K562 (cell line): ENCODE results near the gene TCHH. TPM values are rescaled to one million over a fixed set of nuclear protein-coding genes. Genes with fewer than 3 reads are reported as not detected.

Source experiments
- ARID3B ChIP-seq: fragments of 250-450 bp; sonication (Bioruptor Pico); IDR thresholded peaks from 2 replicates; pipeline ENCODE4 v1.4.0; 2020; ENCODE audit warnings: borderline replicate concordance
- BRD4 ChIP-seq: fragments of 200-600 bp; sonication (generic); IDR thresholded peaks from 2 replicates; pipeline ENCODE4 v1.6.1; 2017; ENCODE audit warnings: inconsistent platforms
- CCAR2 ChIP-seq: fragments of 200-400 bp; formaldehyde crosslinking; IDR thresholded peaks from 2 replicates; pipeline ENCODE4 v1.6.1; 2017; ENCODE audit warnings: mild to moderate bottlenecking, low read depth, low read length
- CXXC5 ChIP-seq: fragments of 250-450 bp; sonication (Bioruptor Pico); IDR thresholded peaks from 2 replicates; pipeline ENCODE4 v1.8.0; 2022; ENCODE audit warnings: inconsistent platforms, mild to moderate bottlenecking, moderate library complexity
- DEAF1 ChIP-seq: fragments of 450-650 bp; formaldehyde crosslinking; IDR thresholded peaks from 2 replicates; pipeline ENCODE4 v1.4.0; 2020; ENCODE audit warnings: mild to moderate bottlenecking, moderate library complexity
- ETV1 ChIP-seq: fragments of 450-650 bp; conservative IDR thresholded peaks from 2 replicates; pipeline ENCODE4 v1.6.1; 2016; ENCODE audit warnings: missing genetic modification characterization, control low read depth, low read depth, missing compliant biosample characterization
- KDM1A ChIP-seq, 2 experiments: fragments of 450-650 bp; IDR thresholded peaks; 2 replicates each; pipeline ENCODE4 v1.6.1; 2016; ENCODE audit warnings: mild to moderate bottlenecking in 2 of 2
- MGA ChIP-seq: fragments of 450-650 bp; IDR thresholded peaks from 2 replicates; pipeline ENCODE4 v1.6.1; 2016; ENCODE audit warnings: mild to moderate bottlenecking, moderate library complexity
- MITF ChIP-seq: IDR thresholded peaks from 2 replicates; pipeline ENCODE4 v1.6.1; 2014; ENCODE audit warnings: antibody characterized with exemption
- PPARD ChIP-seq: fragments of 250-450 bp; sonication (Bioruptor Pico); IDR thresholded peaks from 2 replicates; pipeline ENCODE4 v1.8.0; 2022; ENCODE audit warnings: inconsistent platforms, mild to moderate bottlenecking, moderate library complexity
- PTBP1 ChIP-seq: fragments of 200-400 bp; formaldehyde crosslinking; IDR thresholded peaks from 2 replicates; pipeline ENCODE4 v1.6.1; 2017; ENCODE audit warnings: low read depth, low read length
- TAF1 ChIP-seq: IDR thresholded peaks from 2 replicates; pipeline ENCODE4 v1.6.1; 2011; ENCODE audit warnings: mild to moderate bottlenecking, low read length, moderate library complexity; ENCODE audit not compliant: insufficient read depth, control insufficient read depth, severe bottlenecking; ENCODE audit errors: extremely low read depth
- ZNF311 ChIP-seq: fragments of 250-450 bp; sonication (Bioruptor Pico); IDR thresholded peaks from 2 replicates; pipeline ENCODE4 v1.4.0; 2020; ENCODE audit warnings: mild to moderate bottlenecking, moderate library complexity
- polyA plus RNA-seq, 8 experiments: library from polyadenylated mRNA; depleted of rRNA in 4 of 8; stranded (reverse) in 5 of 8; unstranded in 3 of 8; fragments of >200 nt; fragmentation: Nextera tagmentation in 2 of 8; fragmentation: Illumina TruSeq in 1 of 8; extraction: Ambion mirVana in 2 of 8; extraction: Trizol in 1 of 8; gene quantifications; 2 replicates each; pipeline versions ENCODE4 v1.2.1 to v1.2.3, GENCODE V29; 2011 to 2014; ENCODE audit warnings: inconsistent platforms in 1 of 8, missing spikeins in 1 of 8
- total RNA-seq, 7 experiments: library from RNA; depleted of rRNA in 6 of 7; stranded (reverse); fragments of >200 nt in 6 of 7; fragmentation: Illumina TruSeq in 2 of 7; extraction: Trizol in 2 of 7; gene quantifications; 2 replicates each; pipeline versions ENCODE4 v1.2.1 to v1.2.3, GENCODE V29; 2011 to 2021; ENCODE audit warnings: low replicate concordance in 1 of 7

TCHH gene
- total and polyA plus RNA-seq, 9 of the 15 experiments (the other 6 are each of a cell fraction or from before 2014, with no cell fraction given): not detected

GRCh38 chr1:152071123-152071522 is 44.1 kb downstream of the TCHH start (continued):
- TF ChIP-seq MGA (peak; percentile 71), ARID3B (no peak), ETV1 (tag) (no peak), TAF1 (no peak), DEAF1 (CRISPR knock-in tag) (no peak), PPARD (no peak), CCAR2 (no peak), BRD4 (no peak), MITF (no peak), KDM1A (IDR thresholded peaks at IDR 0.05) (no peak), ZNF311 (CRISPR knock-in tag) (no peak), CXXC5 (CRISPR knock-in tag) (no peak; the same call in 1 of the 2 replicates), PTBP1 (no peak)
